GM15510 (cell line): ENCODE measurements around the gene TACR3.

Experiments used
- POLR2A ChIP-seq: IDR thresholded peaks from 3 replicates; pipeline ENCODE4 v1.6.1; 2011; ENCODE audit warnings: borderline replicate concordance; ENCODE audit not compliant: insufficient read length; ENCODE audit errors: extremely low read depth

TACR3 gene

GRCh38 chr4:103591841-103592240, 127.9 kb downstream of the TACR3 start:
- no peak for TF ChIP-seq POLR2A

GRCh38 chr4:103567591-103567990, 152.2 kb downstream of the TACR3 start:
- no peak for TF ChIP-seq POLR2A
